Peyer's patch (tissue), 4 donors: ENCODE measurements around the gene PGAM2.

Experiments used
- CTCF ChIP-seq, 6 experiments: fragments of 450-650 bp in 4 of 6; fragments of 200-600 bp in 2 of 6; sonication (generic) in 1 of 6; IDR thresholded peaks; one replicate each; pipeline ENCODE4 v1.5.1; 2017 to 2019; ENCODE audit warnings: antibody characterized with exemption in 6 of 6, mild to moderate bottlenecking in 3 of 6, moderate library complexity in 1 of 6
- POLR2A ChIP-seq, 2 donors: fragments of 450-650 bp; IDR thresholded peaks; one replicate each; pipeline ENCODE4 v1.5.1; 2017; ENCODE audit warnings: antibody characterized with exemption in 2 of 2, mild to moderate bottlenecking in 2 of 2, moderate library complexity in 2 of 2

- TF ChIP-seq CTCF (IDR thresholded peaks at IDR 0.05) (no peak), POLR2A (IDR thresholded peaks at IDR 0.05) (no peak)
These were observed 33.0 kb upstream of the PGAM2 start for GRCh38 chr7:44098092-44099068.
